IMR-90 (cell line): ENCODE data around the gene TRIO. TPM values are rescaled to one million over a fixed set of nuclear protein-coding genes. Genes with fewer than 3 reads are reported as not detected.

Experiments used
- ATAC-seq: fragments of 200-7000 bp; cut with Tn5 transposase; 2 replicates; pipeline ENCODE4 v1.9.1; 2020; ENCODE audit warnings: low read depth, mild to moderate bottlenecking, moderate library complexity
- BruUV-seq: library from RNA; stranded (reverse); fragments of 400-500 nt; replicated peaks from 2 replicates; lab custom pipeline; 2021; lab: Mats Ljungman, UMichigan
- CTCF ChIA-PET: fragments of 300-600 bp; formaldehyde crosslinking; extraction: SDS; loops from one replicate; lab custom pipeline; 2021; ENCODE audit warnings: antibody characterized with exemption; lab: Yijun Ruan, JAX
- POLR2A ChIA-PET: fragments of 300-600 bp; sonication (Branson Sonifier 250); formaldehyde crosslinking; loops from one replicate; lab custom pipeline; 2022; ENCODE audit warnings: antibody characterized with exemption; ENCODE audit not compliant: unreplicated experiment; lab: Charles Lee
- DNase-seq: peaks from one replicate; pipeline ENCODE4 v3.0.0; 2013
- H2AFZ ChIP-seq: replicated peaks from 2 replicates; pipeline ENCODE3; 2013; ENCODE audit warnings: low read length, mild to moderate bottlenecking; ENCODE audit not compliant: poor library complexity
- H2AK5ac ChIP-seq: 2 replicates; pipeline ENCODE4 v1.6.1; 2013; ENCODE audit warnings: low read depth, low read length, inconsistent platforms
- H2AK9ac ChIP-seq: replicated peaks from 2 replicates; pipeline ENCODE3; 2013; ENCODE audit warnings: mild to moderate bottlenecking, low read depth, low read length, moderate library complexity; ENCODE audit not compliant: poor library complexity
- H2BK120ac ChIP-seq: 2 replicates; pipeline ENCODE4 v1.6.1; 2013; ENCODE audit warnings: low read depth, low read length, inconsistent platforms
- H2BK15ac ChIP-seq: 3 replicates; pipeline ENCODE4 v1.6.1; 2013; ENCODE audit warnings: low read depth, low read length, inconsistent platforms
- H2BK20ac ChIP-seq: 2 replicates; pipeline ENCODE4 v1.6.1; 2013; ENCODE audit warnings: low read depth, mild to moderate bottlenecking, inconsistent platforms, low read length, moderate library complexity
- H2BK5ac ChIP-seq: 2 replicates; pipeline ENCODE4 v1.6.1; 2013; ENCODE audit warnings: mild to moderate bottlenecking, low read depth, low read length, inconsistent platforms; ENCODE audit not compliant: poor library complexity, severe bottlenecking
- H3K14ac ChIP-seq: replicated peaks from 2 replicates; pipeline ENCODE4 v1.6.1; 2013; ENCODE audit warnings: low read depth, low read length, inconsistent platforms
- H3K18ac ChIP-seq: 2 replicates; pipeline ENCODE4 v1.6.1; 2013; ENCODE audit warnings: low read depth, low read length, control low read depth
- H3K23ac ChIP-seq: 2 replicates; pipeline ENCODE4 v1.6.1; 2013; ENCODE audit warnings: low read depth, low read length, inconsistent platforms
- H3K27ac ChIP-seq: 2 replicates; pipeline ENCODE4 v1.5.1; 2013; ENCODE audit warnings: mild to moderate bottlenecking, control low read depth, low read length; ENCODE audit not compliant: insufficient read depth
- H3K27me3 ChIP-seq: 2 replicates; pipeline ENCODE4 v1.6.1; 2013; ENCODE audit warnings: low read length; ENCODE audit not compliant: control insufficient read depth, insufficient read depth
- H3K36me3 ChIP-seq: 2 replicates; pipeline ENCODE4 v1.6.1; 2013; ENCODE audit warnings: low read length, mixed read lengths; ENCODE audit not compliant: control insufficient read depth, insufficient read depth
- H3K4ac ChIP-seq: 2 replicates; pipeline ENCODE4 v1.6.1; 2013; ENCODE audit warnings: low read depth, low read length, inconsistent platforms
- H3K4me1 ChIP-seq: 2 replicates; pipeline ENCODE4 v1.6.1; 2013; ENCODE audit warnings: low read length, mixed read lengths; ENCODE audit not compliant: control insufficient read depth, insufficient read depth
- H3K4me2 ChIP-seq: 2 replicates; pipeline ENCODE4 v1.6.1; 2013; ENCODE audit warnings: low read depth, mild to moderate bottlenecking, control low read depth, low read length, moderate library complexity
- H3K4me3 ChIP-seq: 2 replicates; pipeline ENCODE4 v1.5.1; 2013; ENCODE audit warnings: low read depth, mild to moderate bottlenecking, control low read depth, low read length, moderate library complexity; ENCODE audit not compliant: insufficient read depth
- H3K56ac ChIP-seq: 2 replicates; pipeline ENCODE4 v1.6.1; 2013; ENCODE audit warnings: low read length, inconsistent platforms; ENCODE audit not compliant: insufficient read depth; ENCODE audit errors: extremely low read depth
- H3K79me1 ChIP-seq, 2 experiments: 2 replicates each; pipeline ENCODE4 v1.6.1; 2013; ENCODE audit warnings: low read length in 2 of 2, inconsistent platforms in 1 of 2, low read depth in 1 of 2
- H3K9ac ChIP-seq: 2 replicates; pipeline ENCODE4 v1.6.1; 2013; ENCODE audit warnings: low read depth, low read length, control low read depth
- H3K9me1 ChIP-seq: 2 replicates; pipeline ENCODE4 v1.6.1; 2013; ENCODE audit warnings: low read length, inconsistent platforms; ENCODE audit not compliant: insufficient read depth
- H3K9me3 ChIP-seq: 2 replicates; pipeline ENCODE4 v1.6.1; 2013; ENCODE audit warnings: low read length; ENCODE audit not compliant: control insufficient read depth, insufficient read depth
- H4K20me1 ChIP-seq: 2 replicates; pipeline ENCODE4 v1.6.1; 2013; ENCODE audit warnings: low read length, inconsistent platforms; ENCODE audit not compliant: insufficient read depth
- H4K5ac ChIP-seq: 2 replicates; pipeline ENCODE4 v1.6.1; 2013; ENCODE audit warnings: mild to moderate bottlenecking, low read depth, low read length, control low read depth
- H4K8ac ChIP-seq, 2 experiments: 2 replicates each; pipeline ENCODE4 v1.6.1; 2013; ENCODE audit warnings: low read depth in 2 of 2, low read length in 2 of 2, control low read depth in 1 of 2, inconsistent platforms in 1 of 2
- H4K91ac ChIP-seq: 2 replicates; pipeline ENCODE4 v1.6.1; 2013; ENCODE audit warnings: low read depth, low read length, inconsistent platforms; ENCODE audit not compliant: insufficient read depth
- CEBPB ChIP-seq: IDR thresholded peaks from 2 replicates; pipeline ENCODE4 v1.6.1; 2012; ENCODE audit warnings: low read depth, low read length, improper control_type of control experiment
- CTCF ChIP-seq: conservative IDR thresholded peaks from 2 replicates; pipeline ENCODE4 v1.5.1; 2012; ENCODE audit warnings: mild to moderate bottlenecking, low read depth, low read length, improper control_type of control experiment
- MXI1 ChIP-seq: IDR thresholded peaks from 2 replicates; pipeline ENCODE4 v1.6.1; 2012; ENCODE audit warnings: low read depth, mild to moderate bottlenecking, low read length, moderate library complexity, borderline replicate concordance
- NFE2L2 ChIP-seq: fragments of 150-350 bp; IDR thresholded peaks from 2 replicates; pipeline ENCODE4 v1.6.1; 2016; ENCODE audit warnings: low read depth, mild to moderate bottlenecking, low read length
- RAD21 ChIP-seq: IDR thresholded peaks from 2 replicates; pipeline ENCODE4 v1.6.1; 2012; ENCODE audit warnings: low read length, improper control_type of control experiment
- RCOR1 ChIP-seq: IDR thresholded peaks from 2 replicates; pipeline ENCODE4 v1.6.1; 2012; ENCODE audit warnings: mild to moderate bottlenecking, low read length, improper control_type of control experiment; ENCODE audit not compliant: insufficient replicate concordance
- SMC3 ChIP-seq: fragments of 150-350 bp; IDR thresholded peaks from 2 replicates; pipeline ENCODE4 v1.6.1; 2016; ENCODE audit warnings: low read depth, mild to moderate bottlenecking, antibody characterized with exemption, low read length, moderate library complexity
- WGBS, 2 experiments: methylation state at CpG; one replicate each; pipeline versions ENCODE4 v1.1.5 to v1.1.7; 2013; ENCODE audit warnings: missing lambda C conversion rate in 2 of 2; ENCODE audit not compliant: insufficient read length in 1 of 2; ENCODE audit errors: extremely low coverage in 2 of 2; 5-methylcytosine and 5-hydroxymethylcytosine counted together
- dilution Hi-C: fragments of 300-500 bp; cut with HindIII; formaldehyde crosslinking; loops from one replicate; pipeline ENCODE4 v1.14.3; 2018; ENCODE audit warnings: low sequenced_read_pairs; ENCODE audit not compliant: unreplicated experiment
- in situ Hi-C: fragments of 300-500 bp; cut with MboI; formaldehyde crosslinking; loops from 3 replicates; pipeline ENCODE4 v1.14.3; 2019; ENCODE audit warnings: low sequenced_read_pairs, inconsistent platforms, mixed read lengths
- intact Hi-C: fragments of 100-400 bp; cut with micrococcal nuclease; formaldehyde crosslinking; loops from 2 replicates; pipeline ENCODE4 v1.10.0; 2022
- polyA plus RNA-seq, 3 experiments: library from polyadenylated mRNA; depleted of rRNA; stranded (reverse); fragments of >200 nt; gene quantifications; 2 replicates each; pipeline ENCODE4 v1.2.3, GENCODE V29; 2012; ENCODE audit warnings: low replicate concordance in 1 of 3
- total RNA-seq: library from RNA; depleted of rRNA; stranded (reverse); fragments of >200 nt; gene quantifications from 2 replicates; pipeline ENCODE4 v1.2.3, GENCODE V29; 2012

TRIO gene
- total and polyA plus RNA-seq, 2 of the 4 experiments (the other 2 are of a cell fraction): 206 to 522 TPM

GRCh38 chr5:14235872-14236271 is 92.7 kb downstream of the TRIO start:
- ATAC-seq (no peak), DNase-seq (no peak)
- dilution Hi-C loops (no loop called here), intact Hi-C loops (no loop called here), in situ Hi-C loops (no loop called here)
- Histone ChIP-seq H4K5ac (no peak overlapping the region), H4K20me1 (peaks cover 98% of the 10 kb centered on the region), H4K91ac (no peak overlapping the region), H3K23ac (no peak overlapping the region), H3K9ac (no peak overlapping the region), H2AK9ac (no peak overlapping the region), H3K18ac (no peak overlapping the region), H2BK5ac (no peak overlapping the region), H2AK5ac (no peak overlapping the region), H3K36me3 (peaks cover 14% of the 10 kb centered on the region), H3K56ac (no peak overlapping the region), H2BK120ac (no peak overlapping the region), H4K8ac (no peak overlapping the region), H3K14ac (no peak overlapping the region), H2BK15ac (no peak overlapping the region), H3K4me1 (peaks cover 37% of the 10 kb centered on the region), H2BK20ac (no peak overlapping the region), H3K79me1 (peaks cover 3 to 37% of the 10 kb centered on the region in 2 experiments; a peak in 3 of 4 replicates), H3K27me3 (no peaks in the 10 kb centered on the region), H2AFZ (no peak overlapping the region), H3K9me1 (peaks cover 40% of the 10 kb centered on the region), H3K27ac (no peak overlapping the region), H3K4me2 (no peak overlapping the region), H3K9me3 (no peaks in the 10 kb centered on the region), H3K4ac (no peak overlapping the region), H3K4me3 (no peak overlapping the region)
- CTCF ChIA-PET: no interaction called here
- WGBS, 2 experiments: no CpG with 5 or more reads among the region's 4 CpGs
- POLR2A ChIA-PET: no interaction called here
- TF ChIP-seq CTCF (no peak), SMC3 (no peak), MXI1 (no peak), RCOR1 (no peak), NFE2L2 (no peak), RAD21 (no peak), CEBPB (no peak)
- no TSS peak for BruUV-seq
